Activated CD8-positive, alpha-beta T cell treated with anti-CD3 and anti-CD28 coated beads, Interleukin-2, amount 10 ng/mL, durations not matched to agents 7 days and 5 days (primary cell): ENCODE data around the gene ZMIZ1. TPM values are rescaled to one million over a fixed set of nuclear protein-coding genes. Genes with fewer than 3 reads are reported as not detected.

Experiments used
- ATAC-seq: fragments of 150-1000 bp; cut with Tn5 transposase; one replicate; pipeline ENCODE4 v1.10.0; 2021; ENCODE audit warnings: moderate library complexity
- CTCF ChIA-PET: fragments of 350-600 bp; sonication (Branson Sonifier 250); formaldehyde crosslinking; loops from one replicate; lab custom pipeline; 2021; ENCODE audit warnings: antibody characterized with exemption; lab: Charles Lee
- POLR2A ChIA-PET: fragments of 350-600 bp; sonication (Branson Sonifier 250); formaldehyde crosslinking; loops from one replicate; lab custom pipeline; 2021; ENCODE audit warnings: antibody characterized with exemption; lab: Charles Lee
- DNase-seq: peaks from one replicate; pipeline ENCODE4 v3.0.0-alpha.2; 2020
- H3K27ac Mint-ChIP-seq: one replicate; pipeline ENCODE4 v1.8.0; 2021; ENCODE audit warnings: mild to moderate bottlenecking, mixed read lengths
- H3K27me3 Mint-ChIP-seq: one replicate; pipeline ENCODE4 v1.8.0; 2021; ENCODE audit warnings: low read depth, mixed read lengths
- H3K36me3 Mint-ChIP-seq: one replicate; pipeline ENCODE4 v1.8.0; 2021; ENCODE audit warnings: low read depth, mixed read lengths
- H3K4me1 Mint-ChIP-seq: one replicate; pipeline ENCODE4 v1.8.0; 2021; ENCODE audit warnings: low read depth, mixed read lengths
- H3K4me3 Mint-ChIP-seq: one replicate; pipeline ENCODE4 v1.8.0; 2021; ENCODE audit warnings: mild to moderate bottlenecking, mixed read lengths
- H3K9me3 Mint-ChIP-seq: one replicate; pipeline ENCODE4 v1.8.0; 2022; ENCODE audit warnings: mixed read lengths; ENCODE audit not compliant: insufficient read depth
- total RNA-seq, 2 experiments: library from RNA; stranded (reverse); gene quantifications; one replicate each; pipeline ENCODE4 v1.2.3, GENCODE V29; 2021

The ZMIZ1 gene
- total RNA-seq, 2 experiments from 2014 or later = 39.9 to 40.6 TPM

- Mint-ChIP-seq H3K27me3 (no peaks in the 10 kb centered on the region), H3K9me3 (no peaks in the 10 kb centered on the region)
- peak; percentile 88 for DNase-seq
Observed at GRCh38 chr10:79286318-79286951, 217.7 kb downstream of the ZMIZ1 start.

GRCh38 chr10:79287973-79288723 is 219.4 kb downstream of the ZMIZ1 start:
- H3K27ac Mint-ChIP-seq = peak overlapping the region; percentile 96
- H3K27me3 Mint-ChIP-seq = no peaks in the 10 kb centered on the region
- H3K4me3 Mint-ChIP-seq = no peak overlapping the region
- no peaks in the 10 kb centered on the region for H3K9me3 Mint-ChIP-seq
- ChIA-PET POLR2A (interaction anchor here (1.2 to 2.8 kb wide), 3 partner anchors 35 to 45 kb away, joined by 3 to 13 read pairs (median 9); no protein-coding TSS in a partner anchor), CTCF (interaction anchor here (1.7 to 4.0 kb wide), 2 partner anchors 29 to 58 kb away, joined by 4 to 16 read pairs; no protein-coding TSS in a partner anchor)
- H3K4me1 Mint-ChIP-seq = peaks cover 68% of the 10 kb centered on the region
- peaks cover 34% of the 10 kb centered on the region for H3K36me3 Mint-ChIP-seq
- ATAC-seq (no peak), DNase-seq (no peak)

More at GRCh38 chr10:79286318-79286951, 217.7 kb downstream of the ZMIZ1 start:
- ATAC-seq = peak; percentile 93
- H3K4me1 Mint-ChIP-seq = peaks cover 68% of the 10 kb centered on the region
- peak overlapping the region; percentile 96 for H3K27ac Mint-ChIP-seq
- ChIA-PET CTCF (interaction anchor here (0.7 to 4.0 kb wide), 8 partner anchors 31 to 92 kb away, joined by 3 to 16 read pairs (median 4); no protein-coding TSS in a partner anchor), POLR2A (interaction anchor here (0.8 to 2.8 kb wide), 11 partner anchors 13 to 61 kb away, joined by 3 to 13 read pairs (median 6); partner anchors contain the start of gene PPIF)
- peaks cover 37% of the 10 kb centered on the region for H3K36me3 Mint-ChIP-seq
- peak overlapping the region; percentile 71 for H3K4me3 Mint-ChIP-seq

- peaks cover 64% of the 10 kb centered on the region for H3K4me1 Mint-ChIP-seq
- H3K36me3 Mint-ChIP-seq = peaks cover 34% of the 10 kb centered on the region
- H3K27ac Mint-ChIP-seq = peak overlapping the region; percentile 82
- no peak for DNase-seq
- CTCF ChIA-PET = interaction anchor here (1.2 to 1.5 kb wide), 3 partner anchors 26 to 85 kb away, joined by 3 to 4 read pairs (median 3); no protein-coding TSS in a partner anchor
- H3K4me3 Mint-ChIP-seq = no peak overlapping the region
- H3K9me3 Mint-ChIP-seq = no peaks in the 10 kb centered on the region
- no peak for ATAC-seq
- POLR2A ChIA-PET = no interaction called here
- no peaks in the 10 kb centered on the region for H3K27me3 Mint-ChIP-seq
Observed at GRCh38 chr10:79289801-79290200, 221.0 kb downstream of the ZMIZ1 start.

GRCh38 chr10:79292026-79292766 is 223.4 kb downstream of the ZMIZ1 start:
- H3K4me3 Mint-ChIP-seq = no peak overlapping the region
- POLR2A ChIA-PET = interaction anchor here (1.0 to 1.2 kb wide), 2 partner anchors 30 to 56 kb away, joined by 3 to 5 read pairs; no protein-coding TSS in a partner anchor
- CTCF ChIA-PET = interaction anchor here (0.6 to 3.2 kb wide), 6 partner anchors 9 to 53 kb away, joined by 3 to 24 read pairs (median 4); no protein-coding TSS in a partner anchor
- no peaks in the 10 kb centered on the region for H3K27me3 Mint-ChIP-seq
- no peak for ATAC-seq
- peaks cover 37% of the 10 kb centered on the region for H3K36me3 Mint-ChIP-seq
- peak overlapping the region; percentile 21 for H3K27ac Mint-ChIP-seq
- H3K9me3 Mint-ChIP-seq = no peaks in the 10 kb centered on the region
- no peak for DNase-seq
- H3K4me1 Mint-ChIP-seq = peaks cover 50% of the 10 kb centered on the region

GRCh38 chr10:79292891-79293746 is 224.4 kb downstream of the ZMIZ1 start:
- H3K27me3 Mint-ChIP-seq = no peaks in the 10 kb centered on the region
- DNase-seq = peak; percentile 47
- H3K4me1 Mint-ChIP-seq = peaks cover 42% of the 10 kb centered on the region
- POLR2A ChIA-PET = interaction anchor here (0.8 to 1.0 kb wide), 2 partner anchors 29 to 55 kb away, joined by 3 to 5 read pairs; no protein-coding TSS in a partner anchor
- H3K9me3 Mint-ChIP-seq = no peaks in the 10 kb centered on the region
- no peak overlapping the region for H3K4me3 Mint-ChIP-seq
- peak; percentile 54 for ATAC-seq
- peaks cover 37% of the 10 kb centered on the region for H3K36me3 Mint-ChIP-seq
- peak overlapping the region; percentile 21 for H3K27ac Mint-ChIP-seq
- CTCF ChIA-PET = interaction anchor here (0.6 to 3.2 kb wide), 6 partner anchors 8 to 52 kb away, joined by 3 to 24 read pairs (median 4); no protein-coding TSS in a partner anchor

- ChIA-PET POLR2A (no interaction called here), CTCF (interaction anchor here (0.9 to 3.2 kb wide), 7 partner anchors 10 to 78 kb away, joined by 3 to 24 read pairs (median 3); no protein-coding TSS in a partner anchor)
- H3K4me1 Mint-ChIP-seq = peaks cover 36% of the 10 kb centered on the region
- H3K27me3 Mint-ChIP-seq = no peaks in the 10 kb centered on the region
- DNase-seq (no peak), ATAC-seq (no peak)
- H3K36me3 Mint-ChIP-seq = peaks cover 36% of the 10 kb centered on the region
- H3K27ac Mint-ChIP-seq = peak overlapping the region; percentile 61
- no peak overlapping the region for H3K4me3 Mint-ChIP-seq
- no peaks in the 10 kb centered on the region for H3K9me3 Mint-ChIP-seq
Observed at GRCh38 chr10:79293841-79294581, 225.2 kb downstream of the ZMIZ1 start.

- ChIA-PET POLR2A (no interaction called here), CTCF (interaction anchor here (1.3 to 3.2 kb wide), 3 partner anchors 29 to 76 kb away, joined by 3 to 24 read pairs (median 3); no protein-coding TSS in a partner anchor)
- Mint-ChIP-seq H3K36me3 (peaks cover 43% of the 10 kb centered on the region), H3K27ac (peak overlapping the region; percentile 4), H3K27me3 (no peaks in the 10 kb centered on the region), H3K4me3 (no peak overlapping the region), H3K4me1 (peaks cover 36% of the 10 kb centered on the region), H3K9me3 (no peaks in the 10 kb centered on the region)
- ATAC-seq (no peak), DNase-seq (peak; percentile 30)
Observed at GRCh38 chr10:79295563-79295962, 226.8 kb downstream of the ZMIZ1 start.

GRCh38 chr10:79296431-79296830 is 227.7 kb downstream of the ZMIZ1 start:
- Mint-ChIP-seq H3K36me3 (peaks cover 47% of the 10 kb centered on the region), H3K4me1 (peaks cover 34% of the 10 kb centered on the region), H3K4me3 (no peak overlapping the region), H3K27me3 (no peaks in the 10 kb centered on the region), H3K27ac (no peak overlapping the region), H3K9me3 (no peaks in the 10 kb centered on the region)
- DNase-seq = no peak
- ChIA-PET POLR2A (no interaction called here), CTCF (interaction anchor here (1.0 kb wide), 1 partner anchor 34 kb away, joined by 3 read pairs; no protein-coding TSS in a partner anchor)
- ATAC-seq = no peak

- Mint-ChIP-seq H3K4me3 (no peak overlapping the region), H3K27me3 (no peaks in the 10 kb centered on the region), H3K27ac (no peak overlapping the region), H3K36me3 (peaks cover 51% of the 10 kb centered on the region), H3K4me1 (peaks cover 24% of the 10 kb centered on the region), H3K9me3 (no peaks in the 10 kb centered on the region)
- CTCF ChIA-PET = no interaction called here
- POLR2A ChIA-PET = no interaction called here
- ATAC-seq = peak; percentile 41
- peak; percentile 43 for DNase-seq
Observed at GRCh38 chr10:79298403-79299244, 229.9 kb downstream of the ZMIZ1 start.
